ENCODE data around the gene ZNF780A.

DNA sequence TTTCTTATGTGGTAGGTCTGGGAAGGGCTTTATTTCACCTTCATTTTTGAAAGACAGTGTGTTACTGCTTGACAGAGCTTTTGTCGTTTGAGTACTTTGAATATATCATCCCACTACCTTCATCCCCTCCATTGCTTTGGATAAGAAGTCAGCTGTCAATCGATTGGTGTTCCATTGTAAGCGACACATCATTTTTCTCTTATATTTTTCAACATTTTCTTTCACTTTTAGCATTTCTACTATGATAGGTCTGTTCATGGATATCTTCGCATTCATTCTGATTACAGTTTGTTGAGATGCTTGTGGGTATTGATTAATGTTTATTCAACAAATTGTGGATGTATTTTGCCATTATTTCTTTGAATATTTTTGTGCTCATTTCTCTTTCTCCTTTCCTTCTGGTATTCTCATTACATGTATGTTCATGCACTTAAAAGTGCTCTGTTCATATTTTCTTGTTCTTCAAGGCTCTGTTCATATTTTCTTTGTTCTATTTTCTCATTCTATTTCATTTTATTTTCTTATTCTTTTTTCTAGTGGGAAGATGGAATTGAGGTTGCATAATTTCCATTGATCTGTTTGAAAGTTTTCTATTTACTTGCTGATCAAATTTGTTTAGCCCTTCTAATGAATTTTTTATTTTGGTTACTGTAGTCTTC lies 64.7 kb downstream of the ZNF780A start:
- TF ChIP-seq EZH2 (IDR thresholded peaks at IDR 0.05; ENCODE audit: low read depth, unreplicated experiment), result no peak
- TF ChIP-seq, protein P1, sequence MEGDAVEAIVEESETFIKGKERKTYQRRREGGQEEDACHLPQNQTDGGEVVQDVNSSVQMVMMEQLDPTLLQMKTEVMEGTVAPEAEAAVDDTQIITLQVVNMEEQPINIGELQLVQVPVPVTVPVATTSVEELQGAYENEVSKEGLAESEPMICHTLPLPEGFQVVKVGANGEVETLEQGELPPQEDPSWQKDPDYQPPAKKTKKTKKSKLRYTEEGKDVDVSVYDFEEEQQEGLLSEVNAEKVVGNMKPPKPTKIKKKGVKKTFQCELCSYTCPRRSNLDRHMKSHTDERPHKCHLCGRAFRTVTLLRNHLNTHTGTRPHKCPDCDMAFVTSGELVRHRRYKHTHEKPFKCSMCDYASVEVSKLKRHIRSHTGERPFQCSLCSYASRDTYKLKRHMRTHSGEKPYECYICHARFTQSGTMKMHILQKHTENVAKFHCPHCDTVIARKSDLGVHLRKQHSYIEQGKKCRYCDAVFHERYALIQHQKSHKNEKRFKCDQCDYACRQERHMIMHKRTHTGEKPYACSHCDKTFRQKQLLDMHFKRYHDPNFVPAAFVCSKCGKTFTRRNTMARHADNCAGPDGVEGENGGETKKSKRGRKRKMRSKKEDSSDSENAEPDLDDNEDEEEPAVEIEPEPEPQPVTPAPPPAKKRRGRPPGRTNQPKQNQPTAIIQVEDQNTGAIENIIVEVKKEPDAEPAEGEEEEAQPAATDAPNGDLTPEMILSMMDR (conservative IDR thresholded peaks at IDR 0.05; ENCODE audit: low read depth in 2 of 2), result no peak
- TF ChIP-seq CREB1 (CRISPR knock-in tag; IDR thresholded peaks at IDR 0.05; ENCODE audit: low read depth), result no peak
- TF ChIP-seq NANOG (IDR thresholded peaks at IDR 0.05; ENCODE audit: borderline replicate concordance), result no peak
- no peak for TF ChIP-seq POLR2AphosphoS5 (IDR thresholded peaks at IDR 0.05; ENCODE audit: low read depth)
- TF ChIP-seq, protein P2, sequence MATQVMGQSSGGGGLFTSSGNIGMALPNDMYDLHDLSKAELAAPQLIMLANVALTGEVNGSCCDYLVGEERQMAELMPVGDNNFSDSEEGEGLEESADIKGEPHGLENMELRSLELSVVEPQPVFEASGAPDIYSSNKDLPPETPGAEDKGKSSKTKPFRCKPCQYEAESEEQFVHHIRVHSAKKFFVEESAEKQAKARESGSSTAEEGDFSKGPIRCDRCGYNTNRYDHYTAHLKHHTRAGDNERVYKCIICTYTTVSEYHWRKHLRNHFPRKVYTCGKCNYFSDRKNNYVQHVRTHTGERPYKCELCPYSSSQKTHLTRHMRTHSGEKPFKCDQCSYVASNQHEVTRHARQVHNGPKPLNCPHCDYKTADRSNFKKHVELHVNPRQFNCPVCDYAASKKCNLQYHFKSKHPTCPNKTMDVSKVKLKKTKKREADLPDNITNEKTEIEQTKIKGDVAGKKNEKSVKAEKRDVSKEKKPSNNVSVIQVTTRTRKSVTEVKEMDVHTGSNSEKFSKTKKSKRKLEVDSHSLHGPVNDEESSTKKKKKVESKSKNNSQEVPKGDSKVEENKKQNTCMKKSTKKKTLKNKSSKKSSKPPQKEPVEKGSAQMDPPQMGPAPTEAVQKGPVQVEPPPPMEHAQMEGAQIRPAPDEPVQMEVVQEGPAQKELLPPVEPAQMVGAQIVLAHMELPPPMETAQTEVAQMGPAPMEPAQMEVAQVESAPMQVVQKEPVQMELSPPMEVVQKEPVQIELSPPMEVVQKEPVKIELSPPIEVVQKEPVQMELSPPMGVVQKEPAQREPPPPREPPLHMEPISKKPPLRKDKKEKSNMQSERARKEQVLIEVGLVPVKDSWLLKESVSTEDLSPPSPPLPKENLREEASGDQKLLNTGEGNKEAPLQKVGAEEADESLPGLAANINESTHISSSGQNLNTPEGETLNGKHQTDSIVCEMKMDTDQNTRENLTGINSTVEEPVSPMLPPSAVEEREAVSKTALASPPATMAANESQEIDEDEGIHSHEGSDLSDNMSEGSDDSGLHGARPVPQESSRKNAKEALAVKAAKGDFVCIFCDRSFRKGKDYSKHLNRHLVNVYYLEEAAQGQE (IDR thresholded peaks at IDR 0.05; ENCODE audit: unreplicated experiment), result no peak
- TF ChIP-seq EZH2phosphoT487 (IDR thresholded peaks at IDR 0.05; ENCODE audit: unreplicated experiment), result no peak
- TF ChIP-seq, protein P3, sequence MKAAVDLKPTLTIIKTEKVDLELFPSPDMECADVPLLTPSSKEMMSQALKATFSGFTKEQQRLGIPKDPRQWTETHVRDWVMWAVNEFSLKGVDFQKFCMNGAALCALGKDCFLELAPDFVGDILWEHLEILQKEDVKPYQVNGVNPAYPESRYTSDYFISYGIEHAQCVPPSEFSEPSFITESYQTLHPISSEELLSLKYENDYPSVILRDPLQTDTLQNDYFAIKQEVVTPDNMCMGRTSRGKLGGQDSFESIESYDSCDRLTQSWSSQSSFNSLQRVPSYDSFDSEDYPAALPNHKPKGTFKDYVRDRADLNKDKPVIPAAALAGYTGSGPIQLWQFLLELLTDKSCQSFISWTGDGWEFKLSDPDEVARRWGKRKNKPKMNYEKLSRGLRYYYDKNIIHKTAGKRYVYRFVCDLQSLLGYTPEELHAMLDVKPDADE (IDR thresholded peaks at IDR 0.05), result no peak
- TF ChIP-seq JUNB (IDR thresholded peaks at IDR 0.05; ENCODE audit: unreplicated experiment), result no peak
- no peak for TF ChIP-seq STAT1 (IDR thresholded peaks at IDR 0.05; ENCODE audit: unreplicated experiment)
- TF ChIP-seq ZNF331 (CRISPR knock-in tag; IDR thresholded peaks at IDR 0.05; ENCODE audit: low read depth), result no peak
- TF ChIP-seq ZNF114 (CRISPR knock-in tag; IDR thresholded peaks at IDR 0.05), result no peak
